ACHN (cell line): ENCODE results near the gene SERTAD3.
"Not testable (repeated sequence)": the region's sequence is repeated elsewhere in the genome, so short reads cannot be mapped to it uniquely, and the experiment has no call there.

Source experiments
- DNase-seq: peaks from one replicate; pipeline ENCODE4 v3.0.0-alpha.2; 2015
- in situ Hi-C: cut with HindIII; loops from 2 replicates; pipeline ENCODE4 v1.10.0; 2017; ENCODE audit warnings: low sequenced_read_pairs, low pct_ligation_motif_present, low pct_unique_long_range_greater_than_20kb

SERTAD3 gene

GRCh38 chr19:40444000-40444824 is at the start of gene SERTAD3:
SERTAD3 (minus strand) TSS chr19:40444335; CDS start chr19:40442080, 2,255 bp downstream.
- in situ Hi-C loops: no loop called here
- DNase-seq: peak; percentile 92

- in situ Hi-C loops: no loop called here
- DNase-seq: no peak
Measured at GRCh38 chr19:40493778-40494177, 49.6 kb upstream of the SERTAD3 start.

- in situ Hi-C loops: no loop called here
Measured at GRCh38 chr19:40492274-40492673, 48.1 kb upstream of the SERTAD3 start.

GRCh38 chr19:40489882-40490230 is 45.7 kb upstream of the SERTAD3 start:
- DNase-seq: no peak
- in situ Hi-C loops: no loop called here

More at GRCh38 chr19:40492274-40492673, 48.1 kb upstream of the SERTAD3 start:
- DNase-seq: no peak

GRCh38 chr19:40486017-40486416 is 41.9 kb upstream of the SERTAD3 start:
- DNase-seq: no peak
- in situ Hi-C loops: no loop called here

GRCh38 chr19:40475878-40476644 is 31.9 kb upstream of the SERTAD3 start:
- in situ Hi-C loops, DNase-seq: not testable (repeated sequence)

- in situ Hi-C loops: no loop called here
- no peak for DNase-seq
Measured at GRCh38 chr19:40474737-40475136, 30.6 kb upstream of the SERTAD3 start.

- in situ Hi-C loops: no loop called here
- no peak for DNase-seq
Measured at GRCh38 chr19:40472516-40472915, 28.4 kb upstream of the SERTAD3 start.

- no peak for DNase-seq
- in situ Hi-C loops: no loop called here
Measured at GRCh38 chr19:40471111-40471510, 27.0 kb upstream of the SERTAD3 start.

GRCh38 chr19:40469011-40469410 is 24.9 kb upstream of the SERTAD3 start:
- in situ Hi-C loops: no loop called here
- DNase-seq: no peak

GRCh38 chr19:40466985-40467734 is 23.0 kb upstream of the SERTAD3 start, which contains the start of gene SPTBN4:
SPTBN4 (plus strand) TSS chr19:40467001; CDS start chr19:40472622, 5,621 bp downstream.
- in situ Hi-C loops: no loop called here
- no peak for DNase-seq

- DNase-seq: no peak
- in situ Hi-C loops: no loop called here
Measured at GRCh38 chr19:40466219-40466984, 22.3 kb upstream of the SERTAD3 start.

GRCh38 chr19:40465557-40466218 is 21.6 kb upstream of the SERTAD3 start, which contains the start of gene BLVRB:
BLVRB (minus strand) TSS chr19:40465745; CDS start chr19:40465688, 57 bp downstream.
- in situ Hi-C loops: no loop called here
- peak; percentile 97 for DNase-seq

- in situ Hi-C loops: no loop called here
- DNase-seq: peak; percentile 66
Measured at GRCh38 chr19:40465025-40465556, 21.0 kb upstream of the SERTAD3 start.

- in situ Hi-C loops: no loop called here
- DNase-seq: peak; percentile 90
Measured at GRCh38 chr19:40464059-40465024, 20.2 kb upstream of the SERTAD3 start.

- in situ Hi-C loops, DNase-seq: not testable (repeated sequence)
Measured at GRCh38 chr19:40463587-40464037, 19.5 kb upstream of the SERTAD3 start.
